ENCODE measurements around the gene LRRC34. TPM values are rescaled to one million over a fixed set of nuclear protein-coding genes. Genes with fewer than 3 reads are reported as not detected.

The LRRC34 gene
- total RNA-seq, 1 experiment from 2014 or later, result not detected

GRCh38 chr3:169836078-169836941, 23.6 kb upstream of the LRRC34 start:
- BruUV-seq (replicated peaks), result no TSS peak
- H3K9me3 ChIP-seq, result no peaks in the 10 kb centered on the region
- Mint-ChIP-seq H3K27me3 (ENCODE audit: insufficient read depth, unreplicated experiment) (peaks cover 14% of the 10 kb centered on the region), H3K4me1 (ENCODE audit: low read depth, unreplicated experiment) (no peaks in the 10 kb centered on the region), H3K4me3 (ENCODE audit: unreplicated experiment) (no peak overlapping the region), H3K27ac (ENCODE audit: unreplicated experiment) (no peak overlapping the region), H3K9me3 (ENCODE audit: unreplicated experiment) (no peaks in the 10 kb centered on the region), H3K36me3 (ENCODE audit: insufficient read depth, unreplicated experiment) (no peaks in the 10 kb centered on the region)
- no peak for DNase-seq
- TF ChIP-seq, protein P1, sequence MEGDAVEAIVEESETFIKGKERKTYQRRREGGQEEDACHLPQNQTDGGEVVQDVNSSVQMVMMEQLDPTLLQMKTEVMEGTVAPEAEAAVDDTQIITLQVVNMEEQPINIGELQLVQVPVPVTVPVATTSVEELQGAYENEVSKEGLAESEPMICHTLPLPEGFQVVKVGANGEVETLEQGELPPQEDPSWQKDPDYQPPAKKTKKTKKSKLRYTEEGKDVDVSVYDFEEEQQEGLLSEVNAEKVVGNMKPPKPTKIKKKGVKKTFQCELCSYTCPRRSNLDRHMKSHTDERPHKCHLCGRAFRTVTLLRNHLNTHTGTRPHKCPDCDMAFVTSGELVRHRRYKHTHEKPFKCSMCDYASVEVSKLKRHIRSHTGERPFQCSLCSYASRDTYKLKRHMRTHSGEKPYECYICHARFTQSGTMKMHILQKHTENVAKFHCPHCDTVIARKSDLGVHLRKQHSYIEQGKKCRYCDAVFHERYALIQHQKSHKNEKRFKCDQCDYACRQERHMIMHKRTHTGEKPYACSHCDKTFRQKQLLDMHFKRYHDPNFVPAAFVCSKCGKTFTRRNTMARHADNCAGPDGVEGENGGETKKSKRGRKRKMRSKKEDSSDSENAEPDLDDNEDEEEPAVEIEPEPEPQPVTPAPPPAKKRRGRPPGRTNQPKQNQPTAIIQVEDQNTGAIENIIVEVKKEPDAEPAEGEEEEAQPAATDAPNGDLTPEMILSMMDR (IDR thresholded peaks at IDR 0.05; ENCODE audit: insufficient read depth in 1 of 2, low read depth in 1 of 2, low read length in 1 of 2, severe bottlenecking in 1 of 2, unreplicated experiment in 1 of 2), result no peak
- no peaks in the 10 kb centered on the region for H3K4me1 ChIP-seq
- intact Hi-C loops (cut with micrococcal nuclease; ENCODE audit: unreplicated experiment), result no loop called here
- ChIA-PET POLR2A (no interaction called here), CTCF (no interaction called here)
- no peaks in the 10 kb centered on the region for H3K36me3 ChIP-seq (ENCODE audit: control insufficient read depth, insufficient read depth, low read length)
- no peak overlapping the region for H3K4me3 ChIP-seq (ENCODE audit: low read depth, low read length)
- no peaks in the 10 kb centered on the region for H3K27me3 ChIP-seq (replicated peaks; ENCODE audit: control insufficient read depth, insufficient read depth, low read length)

DNA sequence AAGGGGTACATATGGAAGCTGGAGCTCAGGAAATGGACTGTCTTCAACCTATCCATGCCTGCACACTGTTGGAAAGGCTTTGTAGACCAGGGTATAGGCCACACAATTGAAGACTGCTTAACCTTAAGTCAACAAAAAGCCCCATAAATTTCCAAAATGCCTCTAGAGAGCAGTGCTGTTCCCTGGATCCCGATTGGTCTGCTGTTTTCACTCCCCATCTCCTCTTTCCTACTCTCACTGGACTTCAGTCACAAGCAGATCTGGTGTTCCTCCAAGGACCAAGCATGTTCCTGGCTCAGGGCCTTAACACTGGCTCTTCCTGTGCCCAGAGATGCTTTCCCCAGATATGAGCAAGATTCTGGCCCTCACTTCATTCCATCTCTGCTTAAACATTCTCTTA, 22.8 kb upstream of the LRRC34 start:
- Mint-ChIP-seq H3K9me3 (ENCODE audit: unreplicated experiment) (no peaks in the 10 kb centered on the region), H3K36me3 (ENCODE audit: insufficient read depth, unreplicated experiment) (no peaks in the 10 kb centered on the region), H3K4me1 (ENCODE audit: low read depth, unreplicated experiment) (no peaks in the 10 kb centered on the region), H3K4me3 (ENCODE audit: unreplicated experiment) (no peak overlapping the region), H3K27ac (ENCODE audit: unreplicated experiment) (no peak overlapping the region), H3K27me3 (ENCODE audit: insufficient read depth, unreplicated experiment) (peaks cover 6% of the 10 kb centered on the region)
- Histone ChIP-seq H3K36me3 (ENCODE audit: control insufficient read depth, insufficient read depth, low read length) (no peaks in the 10 kb centered on the region), H3K4me3 (ENCODE audit: low read depth, low read length) (no peak overlapping the region), H3K9me3 (no peaks in the 10 kb centered on the region), H3K27me3 (replicated peaks; ENCODE audit: control insufficient read depth, insufficient read depth, low read length) (no peaks in the 10 kb centered on the region), H3K4me1 (no peaks in the 10 kb centered on the region)
- no peak for DNase-seq
- TF ChIP-seq, protein P1 (IDR thresholded peaks at IDR 0.05; ENCODE audit: insufficient read depth in 1 of 2, low read depth in 1 of 2, low read length in 1 of 2, severe bottlenecking in 1 of 2, unreplicated experiment in 1 of 2), result no peak
- POLR2A ChIA-PET, result no interaction called here
- BruUV-seq (replicated peaks), result no TSS peak
- CTCF ChIA-PET, result no interaction called here
- intact Hi-C loops (cut with micrococcal nuclease; ENCODE audit: unreplicated experiment), result no loop called here

- no peak overlapping the region for H3K4me3 ChIP-seq (ENCODE audit: low read depth, low read length)
- CTCF ChIA-PET, result no interaction called here
Observed at GRCh38 chr3:169827712-169828111, 15.0 kb upstream of the LRRC34 start.

More at GRCh38 chr3:169827712-169828111, 15.0 kb upstream of the LRRC34 start:
- no peaks in the 10 kb centered on the region for H3K36me3 Mint-ChIP-seq (ENCODE audit: insufficient read depth, unreplicated experiment)
- H3K27me3 ChIP-seq (replicated peaks; ENCODE audit: control insufficient read depth, insufficient read depth, low read length), result no peaks in the 10 kb centered on the region
- no peaks in the 10 kb centered on the region for H3K4me1 Mint-ChIP-seq (ENCODE audit: low read depth, unreplicated experiment)
- no peaks in the 10 kb centered on the region for H3K4me1 ChIP-seq
- TF ChIP-seq, protein P1 (IDR thresholded peaks at IDR 0.05; ENCODE audit: insufficient read depth in 1 of 2, low read depth in 1 of 2, low read length in 1 of 2, severe bottlenecking in 1 of 2, unreplicated experiment in 1 of 2), result no peak
- no peaks in the 10 kb centered on the region for H3K36me3 ChIP-seq (ENCODE audit: control insufficient read depth, insufficient read depth, low read length)
- intact Hi-C loops (cut with micrococcal nuclease; ENCODE audit: unreplicated experiment), result no loop called here
- H3K4me3 Mint-ChIP-seq (ENCODE audit: unreplicated experiment), result no peak overlapping the region
- DNase-seq, result no peak
- no TSS peak for BruUV-seq (replicated peaks)
- H3K9me3 ChIP-seq, result no peaks in the 10 kb centered on the region
- H3K27me3 Mint-ChIP-seq (ENCODE audit: insufficient read depth, unreplicated experiment), result peaks cover 6% of the 10 kb centered on the region
- POLR2A ChIA-PET, result no interaction called here
- H3K9me3 Mint-ChIP-seq (ENCODE audit: unreplicated experiment), result no peaks in the 10 kb centered on the region
- H3K27ac Mint-ChIP-seq (ENCODE audit: unreplicated experiment), result no peak overlapping the region

Measured in Caco-2 (cell line).